Muscle layer of colon (tissue), 2 donors: ENCODE measurements around the gene LDLRAD4.

ENCODE experiments used
- H3K27ac ChIP-seq: one replicate; pipeline ENCODE4 v1.7.0; 2013; ENCODE audit warnings: low read depth, mild to moderate bottlenecking, low read length, moderate library complexity
- H3K27me3 ChIP-seq, 2 donors: one replicate each; pipeline ENCODE4 v1.7.0; 2013; ENCODE audit warnings: low read length in 2 of 2, mild to moderate bottlenecking in 2 of 2; ENCODE audit not compliant: insufficient read depth in 2 of 2, control insufficient read depth in 1 of 2
- H3K36me3 ChIP-seq: one replicate; pipeline ENCODE4 v1.7.0; 2013; ENCODE audit warnings: mild to moderate bottlenecking, low read length; ENCODE audit not compliant: insufficient read depth
- H3K4me1 ChIP-seq: one replicate; pipeline ENCODE4 v1.7.0; 2013; ENCODE audit warnings: mild to moderate bottlenecking, low read length; ENCODE audit not compliant: insufficient read depth
- H3K4me3 ChIP-seq, 2 donors: one replicate each; pipeline ENCODE4 v1.7.0; 2013; ENCODE audit warnings: low read length in 2 of 2, low read depth in 1 of 2, mild to moderate bottlenecking in 1 of 2, moderate library complexity in 1 of 2
- H3K9ac ChIP-seq: one replicate; pipeline ENCODE4 v1.7.0; 2013; ENCODE audit warnings: low read length
- H3K9me3 ChIP-seq: one replicate; pipeline ENCODE4 v1.7.0; 2013; ENCODE audit warnings: mild to moderate bottlenecking, low read length
- donor health status: abdominal sarcoma.
- donor health status: Adenocarcinoma of cecum.

LDLRAD4 gene

DNA sequence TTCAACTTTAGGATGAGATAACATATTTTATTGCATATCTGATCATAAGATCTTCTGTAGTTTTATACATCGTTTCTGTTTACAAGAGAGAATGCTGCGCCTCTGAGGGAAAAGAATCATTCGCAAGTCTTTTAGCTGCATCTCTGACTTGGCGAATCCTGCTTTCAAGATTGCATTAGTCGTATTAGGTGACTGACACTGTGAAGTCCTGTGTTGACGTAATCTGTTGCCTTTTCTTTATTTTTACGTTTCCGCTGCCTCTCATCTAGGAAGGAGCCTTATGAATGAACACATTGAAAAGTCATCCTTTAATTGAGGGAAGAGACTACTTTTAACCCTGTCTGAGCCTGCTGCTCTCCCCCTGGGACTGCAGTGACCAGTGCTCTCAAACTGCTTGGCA lies 101.5 kb downstream of the LDLRAD4 start:
- H3K27me3 ChIP-seq: no peaks in the 10 kb centered on the region
- no peaks in the 10 kb centered on the region for H3K36me3 ChIP-seq
- no peak overlapping the region for H3K27ac ChIP-seq
- no peak overlapping the region for H3K4me3 ChIP-seq
- H3K9ac ChIP-seq: no peak overlapping the region
- peaks cover 4% of the 10 kb centered on the region for H3K9me3 ChIP-seq
- peaks cover 22% of the 10 kb centered on the region for H3K4me1 ChIP-seq

DNA sequence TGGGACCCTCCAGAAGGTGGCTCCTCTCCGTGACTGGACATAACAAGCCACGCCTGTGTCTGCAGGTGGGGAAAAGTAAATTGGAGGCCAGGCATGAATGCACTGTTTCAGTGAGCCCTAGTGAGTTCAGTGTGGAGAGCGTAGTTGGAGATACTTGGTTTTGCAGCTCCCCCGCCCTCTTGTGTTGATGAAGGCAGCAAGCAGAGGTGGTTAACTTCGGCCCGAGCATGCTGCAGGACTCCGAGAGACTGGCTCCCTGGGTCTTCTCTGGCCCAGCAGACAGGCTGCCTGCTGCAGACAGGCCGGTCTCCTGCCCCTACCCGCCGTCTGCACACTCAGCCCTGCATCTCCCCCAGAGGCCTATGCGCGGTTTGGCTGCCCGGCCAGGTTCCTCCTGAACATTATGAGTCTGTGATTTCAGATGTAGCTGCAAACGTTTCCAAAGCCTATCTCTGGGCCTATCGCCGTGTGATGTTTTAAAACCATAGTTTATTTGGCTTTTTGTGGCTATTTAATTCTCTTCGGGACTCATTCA lies 102.4 kb downstream of the LDLRAD4 start:
- Histone ChIP-seq H3K36me3 (no peaks in the 10 kb centered on the region), H3K27me3 (no peaks in the 10 kb centered on the region), H3K4me3 (no peak overlapping the region), H3K9ac (no peak overlapping the region), H3K9me3 (peaks cover 2% of the 10 kb centered on the region), H3K27ac (no peak overlapping the region), H3K4me1 (peaks cover 22% of the 10 kb centered on the region)

DNA sequence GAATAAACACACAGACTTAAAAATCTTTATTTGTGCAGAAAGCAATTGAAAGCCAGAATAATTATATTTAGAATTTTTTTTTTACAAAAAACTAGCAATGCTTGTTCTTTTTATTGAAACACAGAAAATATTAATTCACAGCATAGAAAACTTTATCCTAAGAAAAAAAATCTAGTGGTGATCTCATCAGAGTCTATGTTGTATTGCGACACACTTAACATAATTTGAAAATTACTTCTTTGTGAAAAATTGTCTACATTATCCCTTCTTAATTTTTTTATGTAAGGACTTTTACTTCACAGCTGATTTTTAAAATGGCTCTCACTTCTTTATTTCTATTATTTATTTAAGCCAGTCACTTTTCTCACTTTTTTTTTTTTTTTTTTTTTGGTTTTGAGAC lies 103.4 kb downstream of the LDLRAD4 start:
- Histone ChIP-seq H3K4me1 (peaks cover 22% of the 10 kb centered on the region), H3K27me3 (no peaks in the 10 kb centered on the region), H3K36me3 (no peaks in the 10 kb centered on the region), H3K9me3 (no peaks in the 10 kb centered on the region), H3K9ac (no peak overlapping the region), H3K4me3 (no peak overlapping the region), H3K27ac (no peak overlapping the region)

DNA sequence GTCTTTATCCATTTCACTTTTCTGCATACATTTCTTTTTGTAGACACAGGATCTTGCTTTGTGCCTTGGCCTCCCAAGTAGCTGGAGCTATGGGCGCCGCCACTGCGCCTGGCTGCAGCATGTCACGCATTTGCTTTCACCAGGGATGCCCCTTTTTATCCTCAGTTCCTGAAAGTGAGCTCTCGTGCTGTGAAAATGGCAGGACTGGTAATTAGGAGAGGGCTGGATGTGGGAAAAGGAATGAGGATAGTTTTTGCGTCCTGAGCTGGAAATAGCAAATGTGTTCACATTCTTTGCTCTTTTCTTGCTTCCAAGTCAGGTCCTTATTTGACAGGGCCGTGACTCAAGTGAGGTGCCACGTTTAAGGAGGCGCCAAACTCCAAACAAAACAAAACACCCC lies 104.6 kb downstream of the LDLRAD4 start:
- H3K27me3 ChIP-seq: no peaks in the 10 kb centered on the region
- H3K4me3 ChIP-seq: no peak overlapping the region
- no peaks in the 10 kb centered on the region for H3K36me3 ChIP-seq
- no peak overlapping the region for H3K9ac ChIP-seq
- no peaks in the 10 kb centered on the region for H3K9me3 ChIP-seq
- no peak overlapping the region for H3K27ac ChIP-seq
- peaks cover 22% of the 10 kb centered on the region for H3K4me1 ChIP-seq

DNA sequence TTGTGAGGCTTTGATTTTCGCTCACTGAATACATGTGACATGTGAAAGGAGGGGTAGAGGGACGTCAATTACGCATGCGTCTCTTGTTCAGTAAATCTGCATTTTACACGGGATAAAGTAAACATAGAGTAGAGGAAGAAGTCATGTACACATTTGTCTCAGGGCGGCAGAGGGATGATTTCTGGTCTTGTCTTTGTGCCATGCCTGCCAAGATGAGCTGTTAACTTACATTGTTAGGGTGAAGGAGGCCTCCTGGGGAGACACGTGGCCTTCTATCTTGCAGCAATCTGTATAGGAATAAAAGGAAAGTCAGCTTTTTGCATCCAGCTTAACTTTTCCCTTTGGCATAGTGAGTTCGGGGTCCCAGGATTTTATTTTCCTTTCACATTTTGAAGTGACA lies 106.3 kb downstream of the LDLRAD4 start:
- no peak overlapping the region for H3K4me3 ChIP-seq
- peaks cover 10% of the 10 kb centered on the region for H3K4me1 ChIP-seq
- no peaks in the 10 kb centered on the region for H3K9me3 ChIP-seq
- no peaks in the 10 kb centered on the region for H3K36me3 ChIP-seq
- H3K9ac ChIP-seq: no peak overlapping the region
- H3K27ac ChIP-seq: no peak overlapping the region
- H3K27me3 ChIP-seq: no peaks in the 10 kb centered on the region

DNA sequence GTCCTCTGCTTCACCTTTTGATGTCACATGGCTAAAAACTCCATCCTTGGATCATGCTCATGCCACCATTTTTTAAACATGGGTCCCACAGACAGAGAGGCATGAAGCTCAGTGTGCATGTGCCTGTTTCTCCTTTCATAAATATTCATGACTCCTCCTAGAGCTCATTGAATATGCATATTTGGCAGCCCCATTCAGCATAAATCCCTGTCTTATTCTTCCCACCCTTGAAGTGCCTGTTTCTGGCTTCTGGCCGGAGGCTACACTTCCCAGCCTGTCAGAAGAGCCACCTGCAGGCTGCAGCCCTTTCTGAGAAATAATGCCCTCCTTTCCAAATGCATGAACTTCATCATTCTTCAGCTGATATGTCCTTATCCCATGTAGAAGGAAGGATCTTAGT lies 109.7 kb downstream of the LDLRAD4 start:
- no peak overlapping the region for H3K9ac ChIP-seq
- no peaks in the 10 kb centered on the region for H3K9me3 ChIP-seq
- H3K36me3 ChIP-seq: no peaks in the 10 kb centered on the region
- no peaks in the 10 kb centered on the region for H3K27me3 ChIP-seq
- H3K27ac ChIP-seq: no peak overlapping the region
- H3K4me1 ChIP-seq: no peaks in the 10 kb centered on the region
- H3K4me3 ChIP-seq: no peak overlapping the region

DNA sequence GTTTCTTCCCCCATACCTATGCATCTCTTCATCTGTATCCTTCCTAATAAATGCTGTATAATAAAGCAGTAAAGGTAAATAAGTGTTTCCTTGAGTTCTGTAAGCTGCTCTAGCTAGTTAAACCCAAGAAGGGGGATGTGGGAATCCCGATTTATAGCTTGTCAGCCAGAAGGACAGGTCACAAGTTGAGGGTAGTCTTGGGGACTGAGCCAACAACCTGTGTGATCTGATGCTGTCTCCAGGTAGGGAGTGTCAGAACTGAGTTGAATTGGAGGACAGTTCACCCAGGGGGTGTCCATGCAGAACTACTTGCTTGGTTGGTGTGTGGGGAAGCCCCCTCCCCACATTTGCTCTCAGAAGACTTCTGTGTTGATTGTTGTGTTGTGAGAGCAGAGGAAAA lies 112.4 kb downstream of the LDLRAD4 start:
- no peaks in the 10 kb centered on the region for H3K36me3 ChIP-seq
- H3K9me3 ChIP-seq: no peaks in the 10 kb centered on the region
- H3K4me1 ChIP-seq: no peaks in the 10 kb centered on the region
- no peak overlapping the region for H3K27ac ChIP-seq
- H3K4me3 ChIP-seq: no peak overlapping the region
- H3K27me3 ChIP-seq: no peaks in the 10 kb centered on the region
- no peak overlapping the region for H3K9ac ChIP-seq

DNA sequence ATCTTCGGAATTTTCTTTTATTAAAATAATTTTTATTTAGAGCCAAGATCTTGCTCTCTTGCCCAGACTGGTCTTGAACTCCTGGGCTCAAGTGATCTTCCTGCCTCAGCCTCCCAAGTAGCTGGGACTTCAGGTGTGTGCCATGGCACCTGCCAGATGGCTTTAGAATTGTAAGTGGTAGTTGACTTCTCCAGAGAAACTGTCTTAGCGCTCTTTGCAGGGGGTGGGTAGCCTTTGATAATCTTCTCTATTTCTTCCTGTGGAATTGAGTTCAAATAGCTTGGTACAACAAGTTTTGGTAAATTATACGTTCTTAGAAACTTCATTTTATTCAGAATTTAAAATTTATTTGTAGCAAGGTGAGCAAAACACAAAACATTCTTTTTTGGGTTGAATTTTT lies 113.3 kb downstream of the LDLRAD4 start:
- no peaks in the 10 kb centered on the region for H3K36me3 ChIP-seq

DNA sequence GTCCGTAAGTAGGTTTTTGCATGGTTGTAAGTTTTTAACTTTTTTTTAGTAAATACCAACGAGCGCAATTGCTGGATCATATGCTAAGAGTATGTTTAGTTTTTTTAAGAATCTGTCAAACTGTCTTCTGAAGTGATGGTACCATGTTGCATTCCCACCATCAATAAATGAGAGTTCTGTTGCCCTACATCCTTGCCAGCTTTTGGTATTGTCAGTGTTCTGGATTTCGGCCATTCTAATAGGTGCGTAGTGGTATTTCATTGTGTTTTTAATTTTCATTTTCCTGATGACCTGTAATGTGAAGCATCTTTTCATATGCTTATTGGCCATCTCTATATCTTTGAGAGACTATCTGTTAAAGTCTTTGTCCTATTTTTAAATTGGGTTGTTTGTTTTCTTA lies 114.3 kb downstream of the LDLRAD4 start:
- Histone ChIP-seq H3K36me3 (no peaks in the 10 kb centered on the region), H3K4me1 (no peaks in the 10 kb centered on the region), H3K9me3 (no peaks in the 10 kb centered on the region), H3K27ac (no peak overlapping the region), H3K9ac (no peak overlapping the region), H3K4me3 (no peak overlapping the region), H3K27me3 (no peaks in the 10 kb centered on the region)

More for the DNA sequence above, 113.3 kb downstream of the LDLRAD4 start:
- Histone ChIP-seq H3K9ac (no peak overlapping the region), H3K4me1 (no peaks in the 10 kb centered on the region), H3K27me3 (no peaks in the 10 kb centered on the region), H3K4me3 (no peak overlapping the region), H3K9me3 (no peaks in the 10 kb centered on the region), H3K27ac (no peak overlapping the region)

DNA sequence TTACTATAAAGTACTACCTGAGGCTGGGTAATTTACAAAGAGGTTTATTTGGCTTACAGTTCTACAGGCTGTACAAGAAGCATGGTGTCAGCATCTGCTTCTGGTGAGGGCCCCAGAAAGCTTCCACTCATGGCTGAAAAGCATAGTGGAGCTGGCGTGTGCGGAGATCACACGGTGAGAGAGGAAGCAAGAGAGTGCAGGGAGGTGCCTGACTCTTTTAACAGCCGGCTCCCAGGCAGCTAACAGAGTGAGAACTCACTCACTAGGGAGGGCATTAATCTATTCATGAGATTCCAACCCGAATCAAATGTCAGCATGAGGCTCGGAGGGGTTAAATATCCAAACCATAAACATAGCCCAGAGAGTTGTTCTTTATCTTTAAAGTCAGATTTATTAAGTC lies 117.3 kb downstream of the LDLRAD4 start:
- H3K27ac ChIP-seq: no peak overlapping the region
- H3K4me1 ChIP-seq: no peaks in the 10 kb centered on the region

DNA sequence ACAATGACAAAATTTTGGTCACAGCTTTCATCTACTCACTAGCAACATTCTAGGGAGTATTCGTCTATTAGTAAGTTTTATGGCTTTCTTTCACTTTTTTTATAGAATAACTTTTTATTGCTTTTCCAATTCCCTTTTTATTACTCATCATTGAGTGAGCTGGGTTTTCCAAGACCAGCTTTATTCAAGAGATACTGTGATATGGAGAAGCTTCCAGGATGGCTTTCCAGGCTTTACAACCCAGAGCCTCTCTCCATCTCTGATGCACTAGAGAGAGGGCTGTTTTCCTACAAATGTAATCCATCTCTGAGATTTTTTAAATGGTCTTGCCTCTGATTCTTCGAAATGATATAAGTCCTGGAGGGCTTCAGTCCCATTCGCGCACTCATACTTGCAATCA lies 118.3 kb downstream of the LDLRAD4 start:
- Histone ChIP-seq H3K27me3 (no peaks in the 10 kb centered on the region), H3K9ac (no peak overlapping the region), H3K27ac (no peak overlapping the region), H3K4me1 (no peaks in the 10 kb centered on the region), H3K36me3 (no peaks in the 10 kb centered on the region), H3K4me3 (no peak overlapping the region), H3K9me3 (no peaks in the 10 kb centered on the region)

More for the DNA sequence above, 117.3 kb downstream of the LDLRAD4 start:
- Histone ChIP-seq H3K36me3 (no peaks in the 10 kb centered on the region), H3K27me3 (no peaks in the 10 kb centered on the region), H3K9me3 (no peaks in the 10 kb centered on the region), H3K9ac (no peak overlapping the region), H3K4me3 (no peak overlapping the region)

DNA sequence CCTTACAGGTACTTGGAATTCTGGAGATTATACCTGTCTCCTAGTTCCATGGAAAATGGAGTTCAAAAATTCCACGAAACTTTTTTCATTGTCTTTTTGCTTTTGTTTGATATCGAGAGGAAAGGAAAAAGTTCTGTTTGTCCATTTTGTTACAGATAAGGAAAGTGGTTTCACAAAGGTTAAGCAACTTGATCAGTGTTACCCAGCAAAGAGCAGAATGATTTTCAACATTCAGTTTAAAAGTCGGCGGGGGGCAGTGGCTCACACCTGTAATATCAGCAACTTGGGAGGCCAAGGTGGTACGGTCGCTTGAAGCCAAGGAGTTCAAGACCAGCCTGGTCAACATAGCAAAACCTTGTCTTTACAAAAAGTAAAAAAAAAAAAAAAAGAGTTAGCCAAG lies 118.8 kb downstream of the LDLRAD4 start:
- Histone ChIP-seq H3K4me1 (no peaks in the 10 kb centered on the region), H3K36me3 (no peaks in the 10 kb centered on the region), H3K9ac (no peak overlapping the region), H3K9me3 (no peaks in the 10 kb centered on the region), H3K27me3 (no peaks in the 10 kb centered on the region), H3K4me3 (no peak overlapping the region), H3K27ac (no peak overlapping the region)
